PC-9 (cell line): ENCODE measurements around the gene IGF2R.

ENCODE experiments used
- EZH2 ChIP-seq: fragments of 200-600 bp; sonication (generic); IDR thresholded peaks from 2 replicates; pipeline ENCODE4 v1.8.0; 2017; ENCODE audit warnings: antibody characterized with exemption, low read depth
- TF ChIP-seq, protein P1 (sequence below): fragments of 200-600 bp; sonication (generic); conservative IDR thresholded peaks from 2 replicates; pipeline ENCODE4 v1.6.1; 2017; ENCODE audit warnings: mixed run types, antibody characterized with exemption, mild to moderate bottlenecking, moderate library complexity

DNA sequence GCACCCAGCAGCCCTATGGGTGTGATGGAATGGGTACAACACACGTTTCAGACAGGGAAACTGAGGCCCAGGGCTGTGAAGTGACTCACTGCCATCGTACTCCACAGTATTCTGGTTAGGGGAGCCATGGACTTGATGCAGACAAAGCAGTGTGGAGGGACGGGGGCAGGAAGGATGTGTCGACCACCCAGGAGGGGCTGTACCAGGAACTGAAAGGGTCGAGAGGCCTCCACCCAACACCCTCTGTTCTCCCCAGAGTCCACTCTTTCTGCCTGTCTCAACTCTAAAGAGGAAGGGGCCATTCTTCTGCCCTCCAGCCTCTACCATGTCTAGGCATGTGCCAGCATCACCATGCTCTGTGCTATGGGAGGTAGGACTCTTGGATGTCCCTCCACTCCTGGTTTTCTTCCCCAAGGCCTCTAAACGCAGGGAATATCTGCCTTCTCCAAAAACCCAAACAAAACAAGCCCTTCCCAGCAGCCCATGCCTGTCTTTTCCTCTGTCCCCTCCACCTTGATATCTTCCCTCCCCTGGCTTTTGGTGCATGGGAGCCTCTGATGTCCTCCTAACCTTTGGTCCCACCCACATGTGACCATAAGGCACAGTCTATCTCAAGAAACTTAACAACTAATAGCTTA, 160.1 kb downstream of the IGF2R start:
- TF ChIP-seq, protein P1, sequence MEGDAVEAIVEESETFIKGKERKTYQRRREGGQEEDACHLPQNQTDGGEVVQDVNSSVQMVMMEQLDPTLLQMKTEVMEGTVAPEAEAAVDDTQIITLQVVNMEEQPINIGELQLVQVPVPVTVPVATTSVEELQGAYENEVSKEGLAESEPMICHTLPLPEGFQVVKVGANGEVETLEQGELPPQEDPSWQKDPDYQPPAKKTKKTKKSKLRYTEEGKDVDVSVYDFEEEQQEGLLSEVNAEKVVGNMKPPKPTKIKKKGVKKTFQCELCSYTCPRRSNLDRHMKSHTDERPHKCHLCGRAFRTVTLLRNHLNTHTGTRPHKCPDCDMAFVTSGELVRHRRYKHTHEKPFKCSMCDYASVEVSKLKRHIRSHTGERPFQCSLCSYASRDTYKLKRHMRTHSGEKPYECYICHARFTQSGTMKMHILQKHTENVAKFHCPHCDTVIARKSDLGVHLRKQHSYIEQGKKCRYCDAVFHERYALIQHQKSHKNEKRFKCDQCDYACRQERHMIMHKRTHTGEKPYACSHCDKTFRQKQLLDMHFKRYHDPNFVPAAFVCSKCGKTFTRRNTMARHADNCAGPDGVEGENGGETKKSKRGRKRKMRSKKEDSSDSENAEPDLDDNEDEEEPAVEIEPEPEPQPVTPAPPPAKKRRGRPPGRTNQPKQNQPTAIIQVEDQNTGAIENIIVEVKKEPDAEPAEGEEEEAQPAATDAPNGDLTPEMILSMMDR: no peak
- no peak for TF ChIP-seq EZH2
